Measurements from ENCODE around the gene GPR85.

GRCh38 chr7:113131367-113131766 lies 44.7 kb upstream of the GPR85 start:
- no peak for TF ChIP-seq POLR2A (IDR thresholded peaks at IDR 0.05)
- no peak for TF ChIP-seq CTCF (IDR thresholded peaks at IDR 0.05)
